Mucosa of descending colon (tissue), 3 donors: ENCODE results near the gene TEKT4. TPM values are rescaled to one million over a fixed set of nuclear protein-coding genes. Genes with fewer than 3 reads are reported as not detected.

Experiments used
- ATAC-seq: fragments of 200-7000 bp; cut with Tn5 transposase; one replicate; pipeline ENCODE4 v1.9.1; 2020; ENCODE audit warnings: mild to moderate bottlenecking, moderate library complexity
- DNase-seq, 3 donors: peaks; one replicate each; pipeline ENCODE4 v3.0.0-alpha.2; 2020
- H3K36me3 ChIP-seq: fragments of 200-600 bp; one replicate; pipeline ENCODE4 v1.8.0; 2021; ENCODE audit warnings: low read depth, mild to moderate bottlenecking
- H3K4me1 ChIP-seq: fragments of 200-600 bp; one replicate; pipeline ENCODE4 v1.8.0; 2021; ENCODE audit warnings: low read depth, mild to moderate bottlenecking
- H3K4me3 ChIP-seq: fragments of 200-600 bp; one replicate; pipeline ENCODE4 v1.8.0; 2021; ENCODE audit warnings: mild to moderate bottlenecking
- H3K9me3 ChIP-seq: fragments of 200-600 bp; one replicate; pipeline ENCODE4 v1.8.0; 2021; ENCODE audit warnings: mild to moderate bottlenecking
- CTCF ChIP-seq: fragments of 200-600 bp; IDR thresholded peaks from one replicate; pipeline ENCODE4 v1.8.0; 2022; ENCODE audit warnings: antibody characterized with exemption, mild to moderate bottlenecking
- intact Hi-C, 2 donors: fragments of 100-400 bp; cut with DNase I in 1 of 2; cut with micrococcal nuclease in 1 of 2; formaldehyde crosslinking; loops; one replicate each; pipeline versions ENCODE4 v1.11.0 to v1.11.1; 2022; cut with DNase I, micrococcal nuclease
- total RNA-seq, 3 donors: library from RNA; stranded (reverse); fragmentation: NEBNext Ultra II Directional in 2 of 3; extraction: Animal tissue kit (Norgen Biotek cat#: 25700) in 2 of 3; gene quantifications; one replicate each; pipeline versions ENCODE4 v1.2.1 to v1.2.4, GENCODE V29; 2021 to 2023
- donor health status: DM: no; HTN: no; CAD: no; lungs with moderate emphysema.
- donor health status: DM: no; HTN: no; CAD: no.
- donor health status: DM: no; HTN: yes; CAD: no.

TEKT4 gene
- total RNA-seq, 3 donors from 2014 or later: not detected

- TF ChIP-seq CTCF: no peak
- H3K4me1 ChIP-seq: no peaks in the 10 kb centered on the region
- ATAC-seq (no peak), DNase-seq (peak in 1 of 3 donors; percentile 39)
- H3K9me3 ChIP-seq: no peaks in the 10 kb centered on the region
- no peaks in the 10 kb centered on the region for H3K36me3 ChIP-seq
- intact Hi-C loops: no loop called here
- H3K4me3 ChIP-seq: no peak overlapping the region
Observed at GRCh38 chr2:94873362-94874276, 2.4 kb downstream of the TEKT4 start.

GRCh38 chr2:94874277-94874997 is 3.2 kb downstream of the TEKT4 start:
- H3K4me1 ChIP-seq: no peaks in the 10 kb centered on the region
- DNase-seq: peak; percentile 51 to 79 (median 57)
- ATAC-seq: peak; percentile 94
- no peaks in the 10 kb centered on the region for H3K36me3 ChIP-seq
- no peaks in the 10 kb centered on the region for H3K9me3 ChIP-seq
- TF ChIP-seq CTCF: peak; percentile 70
- intact Hi-C loops: no loop called here
- no peak overlapping the region for H3K4me3 ChIP-seq

- H3K36me3 ChIP-seq: no peaks in the 10 kb centered on the region
- no peak for ATAC-seq
- intact Hi-C loops: no loop called here
Observed at GRCh38 chr2:94875064-94875819, 4.0 kb downstream of the TEKT4 start.

GRCh38 chr2:94875820-94876522 is 4.7 kb downstream of the TEKT4 start:
- no peak for DNase-seq
- intact Hi-C loops: no loop called here
- H3K4me1 ChIP-seq: no peaks in the 10 kb centered on the region
- no peaks in the 10 kb centered on the region for H3K9me3 ChIP-seq
- no peak overlapping the region for H3K4me3 ChIP-seq
- no peak for ATAC-seq
- no peak for TF ChIP-seq CTCF
- no peaks in the 10 kb centered on the region for H3K36me3 ChIP-seq

More at GRCh38 chr2:94875064-94875819, 4.0 kb downstream of the TEKT4 start:
- Histone ChIP-seq H3K9me3 (no peaks in the 10 kb centered on the region), H3K4me1 (no peaks in the 10 kb centered on the region), H3K4me3 (no peak overlapping the region)
- peak in 1 of 3 donors; percentile 33 for DNase-seq
- no peak for TF ChIP-seq CTCF

- no peak for TF ChIP-seq CTCF
- intact Hi-C loops: no loop called here
- Histone ChIP-seq H3K4me1 (no peaks in the 10 kb centered on the region), H3K9me3 (no peaks in the 10 kb centered on the region), H3K4me3 (no peak overlapping the region), H3K36me3 (no peaks in the 10 kb centered on the region)
- DNase-seq (peak in 1 of 3 donors; percentile 32), ATAC-seq (no peak)
Observed at GRCh38 chr2:94876523-94876863, 5.3 kb downstream of the TEKT4 start.
